Esophagus (tissue), 2 donors: ENCODE results near the gene THADA. TPM values are rescaled to one million over a fixed set of nuclear protein-coding genes. Genes with fewer than 3 reads are reported as not detected.
"Not testable (repeated sequence)": the region's sequence is repeated elsewhere in the genome, so short reads cannot be mapped to it uniquely, and the experiment has no call there.

Experiments
- H3K27ac ChIP-seq, 2 donors: one replicate each; pipeline ENCODE4 v1.5.1; 2013; ENCODE audit warnings: low read depth in 2 of 2, mild to moderate bottlenecking in 2 of 2, inconsistent platforms in 1 of 2, low read length in 1 of 2, moderate library complexity in 1 of 2
- H3K27me3 ChIP-seq, 2 donors: one replicate each; pipeline ENCODE4 v1.6.1; 2013; ENCODE audit warnings: low read length in 2 of 2, control low read depth in 1 of 2, mild to moderate bottlenecking in 1 of 2; ENCODE audit not compliant: insufficient read depth in 2 of 2, control insufficient read depth in 1 of 2
- H3K36me3 ChIP-seq, 2 donors: one replicate each; pipeline ENCODE4 v1.6.1; 2013; ENCODE audit warnings: low read length in 1 of 2; ENCODE audit not compliant: control insufficient read depth in 2 of 2, insufficient read depth in 2 of 2
- H3K4me1 ChIP-seq, 2 donors: one replicate each; pipeline ENCODE4 v1.6.1; 2013; ENCODE audit warnings: low read length in 1 of 2; ENCODE audit not compliant: control insufficient read depth in 2 of 2, insufficient read depth in 2 of 2
- H3K4me3 ChIP-seq, 2 donors: one replicate each; pipeline ENCODE4 v1.5.1; 2013; ENCODE audit warnings: low read length in 2 of 2, mild to moderate bottlenecking in 2 of 2, low read depth in 1 of 2, moderate library complexity in 1 of 2
- H3K9me3 ChIP-seq, 2 donors: one replicate each; pipeline ENCODE4 v1.6.1; 2013; ENCODE audit warnings: mild to moderate bottlenecking in 2 of 2, low read depth in 1 of 2, low read length in 1 of 2, moderate library complexity in 1 of 2; ENCODE audit not compliant: control insufficient read depth in 2 of 2, insufficient read depth in 1 of 2
- WGBS, 2 donors: extraction: QIAGEN DNeasy Blood & Tissue Kit; methylation state at CpG; one replicate each; pipeline ENCODE4 v1.1.7; 2013; 5-methylcytosine and 5-hydroxymethylcytosine counted together
- polyA plus RNA-seq, 2 donors: library from polyadenylated mRNA; stranded (reverse); fragments of 200-250 nt; gene quantifications; one replicate each; pipeline ENCODE4 v1.2.3, GENCODE V29; 2013
- donor health status: healthy with polysubstance abuse.
- donor health status: Bipolar disorder and iron deficiency.

The THADA gene
- polyA plus RNA-seq, 2 donors, result 8.3 to 13.2 TPM

DNA sequence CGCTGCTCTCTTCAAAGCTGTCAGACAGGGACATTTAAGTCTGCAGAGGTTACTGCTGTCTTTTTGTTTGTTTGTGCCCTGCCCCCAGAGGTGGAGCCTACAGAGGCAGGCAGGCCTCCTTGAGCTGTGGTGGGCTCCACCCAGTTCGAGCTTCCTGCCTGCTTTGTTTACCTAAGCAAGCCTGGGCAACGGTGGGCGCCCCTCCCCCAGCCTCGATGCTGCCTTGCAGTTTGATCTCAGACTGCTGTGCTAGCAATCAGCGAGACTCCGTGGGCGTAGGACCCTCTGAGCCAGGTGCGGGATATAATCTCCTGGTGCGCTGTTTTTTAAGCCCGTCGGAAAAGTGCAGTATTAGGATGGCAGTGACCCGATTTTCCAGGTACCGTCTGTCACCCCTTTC lies 47.5 kb downstream of the THADA start:
- H3K27me3 ChIP-seq, H3K4me3 ChIP-seq, H3K4me1 ChIP-seq, H3K9me3 ChIP-seq, H3K27ac ChIP-seq, H3K36me3 ChIP-seq: not testable (repeated sequence)
- WGBS, 2 donors, result 95% methylated on average over 14 of the region's 14 CpGs

DNA sequence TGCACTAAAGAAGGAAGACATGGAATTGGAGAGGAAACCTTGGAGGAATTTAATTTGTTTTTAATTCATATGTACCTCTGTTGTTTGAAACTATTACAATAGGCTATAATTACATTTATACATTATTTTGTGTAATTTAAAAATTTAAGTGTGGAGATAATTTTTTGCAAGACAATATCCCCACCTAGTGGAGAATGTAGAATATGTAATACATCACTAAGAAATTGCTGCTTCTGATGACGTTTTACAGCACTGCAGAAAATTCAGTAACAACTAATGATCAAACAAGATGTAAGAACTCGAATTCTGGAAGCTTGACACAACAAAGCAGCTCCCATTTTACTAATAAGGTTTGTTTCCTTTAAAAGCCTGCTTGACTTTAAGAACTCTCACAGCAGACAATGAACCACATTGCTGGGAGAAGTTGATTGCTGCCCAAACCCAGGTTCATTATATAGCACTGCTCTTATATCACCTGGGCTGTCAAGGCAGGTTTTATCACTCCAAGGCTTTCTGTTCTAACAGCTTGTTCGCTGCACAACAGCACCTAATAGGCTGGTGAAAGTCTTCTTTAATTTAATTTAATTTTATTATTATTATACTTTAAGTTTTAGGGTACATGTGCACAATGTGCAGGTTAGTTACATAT lies 53.4 kb downstream of the THADA start:
- Histone ChIP-seq H3K9me3 (no peaks in the 10 kb centered on the region), H3K27ac (peak overlapping the region in 1 of 2 donors; percentile 27), H3K36me3 (no peaks in the 10 kb centered on the region), H3K4me1 (no peaks in the 10 kb centered on the region), H3K27me3 (no peaks in the 10 kb centered on the region), H3K4me3 (no peak overlapping the region)
- 13 to 16% methylated on average over 3 of the region's 3 CpGs for WGBS, 2 donors

GRCh38 chr2:43541165-43541564 lies 54.7 kb downstream of the THADA start:
- no peaks in the 10 kb centered on the region for H3K9me3 ChIP-seq
- H3K36me3 ChIP-seq, result no peaks in the 10 kb centered on the region
- peak overlapping the region; percentile 37 to 49 for H3K27ac ChIP-seq
- H3K4me3 ChIP-seq, result no peak overlapping the region
- H3K4me1 ChIP-seq, result no peaks in the 10 kb centered on the region
- 45 to 55% methylated on average over 6 of the region's 6 CpGs for WGBS, 2 donors
- H3K27me3 ChIP-seq, result no peaks in the 10 kb centered on the region

GRCh38 chr2:43540021-43540779 lies 55.6 kb downstream of the THADA start:
- Histone ChIP-seq H3K4me1 (no peaks in the 10 kb centered on the region), H3K36me3 (no peaks in the 10 kb centered on the region), H3K27me3 (no peaks in the 10 kb centered on the region), H3K4me3 (no peak overlapping the region), H3K9me3 (no peaks in the 10 kb centered on the region), H3K27ac (peak overlapping the region; percentile 22 to 63)
- 49 to 53% methylated on average over 4 of the region's 4 CpGs for WGBS, 2 donors

- Histone ChIP-seq H3K36me3 (no peaks in the 10 kb centered on the region), H3K27ac (peak overlapping the region in 1 of 2 donors; percentile 27)
- 90 to 91% methylated on average over 5 of the region's 5 CpGs for WGBS, 2 donors
These were observed 56.4 kb downstream of the THADA start for GRCh38 chr2:43539436-43539835.

DNA sequence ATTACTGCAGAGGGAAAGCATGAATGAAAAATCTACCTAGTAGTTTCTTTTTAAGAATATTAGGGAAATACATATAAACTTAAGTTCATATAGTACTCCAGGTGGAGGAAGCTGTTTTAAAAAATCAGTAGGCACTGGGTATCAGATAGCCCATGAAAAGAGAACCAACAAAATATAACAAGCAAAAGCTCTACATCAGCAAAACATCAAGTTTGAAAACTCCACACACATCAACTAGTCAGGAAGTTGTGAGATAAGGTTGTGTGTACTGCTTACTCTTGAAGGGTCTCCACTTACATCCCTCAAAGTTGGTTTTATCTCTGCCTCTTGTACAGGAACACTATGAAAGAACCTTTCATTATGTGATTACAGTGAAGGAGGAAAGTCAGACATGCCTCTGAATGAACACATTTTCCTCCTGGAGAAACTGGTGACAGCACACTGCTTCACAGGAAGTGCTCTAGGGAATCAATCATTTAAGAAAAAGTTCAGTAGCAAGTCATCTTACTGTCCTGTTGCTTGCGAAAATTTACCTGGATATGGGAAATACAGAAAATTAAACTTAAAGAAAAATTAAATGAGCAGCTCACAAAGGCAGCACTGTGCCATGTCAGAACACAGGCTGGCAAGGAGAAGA lies 57.7 kb downstream of the THADA start:
- Histone ChIP-seq H3K27ac (no peak overlapping the region), H3K4me3 (no peak overlapping the region), H3K9me3 (no peaks in the 10 kb centered on the region), H3K27me3 (no peaks in the 10 kb centered on the region), H3K4me1 (no peaks in the 10 kb centered on the region), H3K36me3 (no peaks in the 10 kb centered on the region)
- WGBS, 2 donors, result 90 to 97% methylated on average over 1 of the region's 1 CpG

More at GRCh38 chr2:43539436-43539835, 56.4 kb downstream of the THADA start:
- Histone ChIP-seq H3K9me3 (no peaks in the 10 kb centered on the region), H3K4me1 (no peaks in the 10 kb centered on the region), H3K27me3 (no peaks in the 10 kb centered on the region), H3K4me3 (no peak overlapping the region)

- H3K4me3 ChIP-seq, result no peak overlapping the region
- WGBS, 2 donors, result 57 to 65% methylated on average over 2 of the region's 2 CpGs
- no peak overlapping the region for H3K27ac ChIP-seq
- H3K9me3 ChIP-seq, result no peaks in the 10 kb centered on the region
- H3K36me3 ChIP-seq, result no peaks in the 10 kb centered on the region
- H3K27me3 ChIP-seq, result no peaks in the 10 kb centered on the region
- no peaks in the 10 kb centered on the region for H3K4me1 ChIP-seq
These were observed 58.7 kb downstream of the THADA start for GRCh38 chr2:43537137-43537536.

DNA sequence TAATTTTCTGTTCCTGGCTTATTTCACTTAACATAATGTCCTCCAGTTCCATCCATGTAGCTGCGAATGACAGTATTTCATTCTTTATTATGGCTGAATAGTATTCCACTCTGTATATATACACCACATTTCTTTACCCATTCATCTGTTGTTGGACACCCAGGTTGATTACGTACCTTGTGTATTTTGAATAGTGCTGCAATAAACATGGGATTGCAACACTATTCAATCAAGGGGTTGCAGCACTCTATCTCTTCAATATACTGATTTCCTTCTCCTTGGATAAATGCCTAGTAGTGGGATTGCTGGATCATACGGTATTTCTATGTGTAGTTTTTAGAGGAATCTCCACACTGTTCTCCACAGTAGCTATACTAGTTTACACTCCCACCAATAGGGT lies 61.3 kb downstream of the THADA start:
- Histone ChIP-seq H3K36me3 (no peaks in the 10 kb centered on the region), H3K27ac (no peak overlapping the region), H3K27me3 (no peaks in the 10 kb centered on the region), H3K9me3 (no peaks in the 10 kb centered on the region), H3K4me1 (no peaks in the 10 kb centered on the region), H3K4me3 (no peak overlapping the region)
- WGBS, 2 donors, result 94 to 97% methylated on average over 3 of the region's 3 CpGs

- 97 to 99% methylated on average over 3 of the region's 3 CpGs for WGBS, 2 donors
These were observed 63.3 kb downstream of the THADA start for GRCh38 chr2:43532572-43532971.

More at GRCh38 chr2:43532572-43532971, 63.3 kb downstream of the THADA start:
- H3K4me3 ChIP-seq, H3K27ac ChIP-seq, H3K4me1 ChIP-seq, H3K27me3 ChIP-seq, H3K9me3 ChIP-seq, H3K36me3 ChIP-seq: not testable (repeated sequence)
